OCI-LY3 (cell line): ENCODE measurements around the gene RPL7A.

Experiments
- H2AFZ ChIP-seq: fragments of 200-600, 300-600 bp; shearing (Covaris generic); 2 replicates; pipeline ENCODE4 v1.6.0; 2014; ENCODE audit warnings: antibody characterized with exemption, low read depth, low read length
- H3K27ac ChIP-seq: fragments of 200-600, 300-600 bp; sonication (generic); 2 replicates; pipeline ENCODE4 v1.5.1; 2014; ENCODE audit warnings: mild to moderate bottlenecking, low read length, moderate library complexity, mixed read lengths
- H3K27me3 ChIP-seq: fragments of 200-600, 300-600 bp; sonication (generic); 2 replicates; pipeline ENCODE4 v1.6.1; 2014; ENCODE audit warnings: low read depth, low read length, mixed read lengths
- H3K36me3 ChIP-seq: fragments of 200-600, 300-600 bp; sonication (generic); replicated peaks from 2 replicates; pipeline ENCODE3; 2014; ENCODE audit warnings: low read depth, low read length, mixed read lengths
- H3K4me1 ChIP-seq: fragments of 300-600, 200-600 bp; sonication (generic); 2 replicates; pipeline ENCODE4 v1.6.1; 2014; ENCODE audit warnings: low read length, mixed read lengths
- H3K4me2 ChIP-seq: fragments of 200-600, 300-600 bp; sonication (generic); 2 replicates; pipeline ENCODE4 v1.6.1; 2014; ENCODE audit warnings: low read length, mixed read lengths
- H3K4me3 ChIP-seq: fragments of 300-600, 200-600 bp; sonication (generic); 2 replicates; pipeline ENCODE4 v1.5.1; 2014; ENCODE audit warnings: antibody characterized with exemption, mild to moderate bottlenecking, low read length, moderate library complexity
- H3K79me2 ChIP-seq: fragments of 300-600, 200-600 bp; shearing (Covaris generic); 2 replicates; pipeline ENCODE4 v1.6.1; 2014; ENCODE audit warnings: mild to moderate bottlenecking, low read length, mixed read lengths
- H3K9ac ChIP-seq: fragments of 300-600, 200-600 bp; shearing (Covaris generic); 2 replicates; pipeline ENCODE4 v1.6.0; 2014; ENCODE audit warnings: mild to moderate bottlenecking, low read length, moderate library complexity
- H3K9me3 ChIP-seq: fragments of 200-600, 300-600 bp; shearing (Covaris generic); 2 replicates; pipeline ENCODE4 v1.6.1; 2014; ENCODE audit warnings: low read length, mixed read lengths; ENCODE audit not compliant: insufficient read depth
- H4K20me1 ChIP-seq: fragments of 200-600, 300-600 bp; sonication (generic); 2 replicates; pipeline ENCODE4 v1.6.1; 2016; ENCODE audit warnings: low read length, mixed read lengths; ENCODE audit not compliant: insufficient read depth
- CTCF ChIP-seq: fragments of 200-600, 300-600 bp; sonication (generic); IDR thresholded peaks from 2 replicates; pipeline ENCODE4 v1.5.1; 2014; ENCODE audit warnings: antibody characterized with exemption, low read length, low read depth
- EZH2phosphoT487 ChIP-seq: fragments of 200-600 bp; shearing (Covaris generic); IDR thresholded peaks from 2 replicates; pipeline ENCODE4 v1.6.1; 2018; ENCODE audit warnings: antibody characterized with exemption, mixed run types, low read depth

RPL7A gene

GRCh38 chr9:133382507-133383141 lies 34.6 kb downstream of the RPL7A start:
- Histone ChIP-seq H3K4me3 (no peak overlapping the region), H3K4me1 (no peaks in the 10 kb centered on the region), H3K9me3 (no peaks in the 10 kb centered on the region; the same call in 1 of the 2 replicates), H3K36me3 (no peaks in the 10 kb centered on the region), H3K27me3 (no peaks in the 10 kb centered on the region), H3K27ac (no peak overlapping the region), H2AFZ (no peak overlapping the region), H3K9ac (no peak overlapping the region), H4K20me1 (no peaks in the 10 kb centered on the region), H3K4me2 (no peak overlapping the region), H3K79me2 (no peaks in the 10 kb centered on the region)
- no peak for TF ChIP-seq EZH2phosphoT487
- no peak for TF ChIP-seq CTCF

GRCh38 chr9:133383438-133383837 lies 35.4 kb downstream of the RPL7A start:
- Histone ChIP-seq H3K4me1 (no peaks in the 10 kb centered on the region), H4K20me1 (no peaks in the 10 kb centered on the region), H3K36me3 (no peaks in the 10 kb centered on the region), H3K27ac (no peak overlapping the region), H3K4me3 (no peak overlapping the region), H3K9me3 (no peaks in the 10 kb centered on the region; the same call in 1 of the 2 replicates), H3K27me3 (no peaks in the 10 kb centered on the region), H3K79me2 (no peaks in the 10 kb centered on the region), H3K9ac (no peak overlapping the region), H2AFZ (no peak overlapping the region), H3K4me2 (no peak overlapping the region)
- no peak for TF ChIP-seq CTCF
- TF ChIP-seq EZH2phosphoT487: no peak

- H3K4me2 ChIP-seq: no peak overlapping the region
- TF ChIP-seq CTCF: no peak
- no peak for TF ChIP-seq EZH2phosphoT487
These were observed 36.8 kb downstream of the RPL7A start for GRCh38 chr9:133384736-133385321.

GRCh38 chr9:133385452-133385851 lies 37.4 kb downstream of the RPL7A start:
- no peaks in the 10 kb centered on the region for H4K20me1 ChIP-seq
- no peak overlapping the region for H3K9ac ChIP-seq
- TF ChIP-seq EZH2phosphoT487 (no peak), CTCF (no peak)
- H3K79me2 ChIP-seq: no peaks in the 10 kb centered on the region
- H2AFZ ChIP-seq: no peak overlapping the region
- no peak overlapping the region for H3K27ac ChIP-seq
- no peaks in the 10 kb centered on the region for H3K27me3 ChIP-seq
- H3K4me2 ChIP-seq: no peak overlapping the region
- no peak overlapping the region for H3K4me3 ChIP-seq
- H3K9me3 ChIP-seq: no peaks in the 10 kb centered on the region; the same call in 1 of the 2 replicates
- H3K4me1 ChIP-seq: no peaks in the 10 kb centered on the region
- H3K36me3 ChIP-seq: no peaks in the 10 kb centered on the region

More at GRCh38 chr9:133384736-133385321, 36.8 kb downstream of the RPL7A start:
- Histone ChIP-seq H3K9ac (no peak overlapping the region), H3K79me2 (no peaks in the 10 kb centered on the region), H3K27ac (no peak overlapping the region), H4K20me1 (no peaks in the 10 kb centered on the region), H3K4me3 (no peak overlapping the region), H3K27me3 (no peaks in the 10 kb centered on the region), H3K9me3 (no peaks in the 10 kb centered on the region; the same call in 1 of the 2 replicates), H3K36me3 (no peaks in the 10 kb centered on the region), H2AFZ (no peak overlapping the region), H3K4me1 (no peaks in the 10 kb centered on the region)
